NT2/D1 (cell line): Measurements from ENCODE around the gene OXCT2.

Experiments used
- DNase-seq: peaks from one replicate; pipeline ENCODE4 v3.0.0-alpha.2; 2011; ENCODE audit warnings: low read depth, low spot score
- H3K27me3 ChIP-seq: 2 replicates; pipeline ENCODE4 v1.6.0; 2011; ENCODE audit warnings: mild to moderate bottlenecking; ENCODE audit not compliant: insufficient read length, insufficient read depth
- H3K36me3 ChIP-seq: 2 replicates; pipeline ENCODE4 v1.6.1; 2011; ENCODE audit warnings: mild to moderate bottlenecking, low read length, mixed read lengths; ENCODE audit not compliant: insufficient read depth, insufficient read length
- H3K4me1 ChIP-seq: 2 replicates; pipeline ENCODE4 v1.5.1; 2011; ENCODE audit not compliant: insufficient read depth, insufficient read length
- H3K4me3 ChIP-seq: 2 replicates; pipeline ENCODE4 v1.5.1; 2011; ENCODE audit warnings: low read depth; ENCODE audit not compliant: insufficient read length
- H3K9ac ChIP-seq: 2 replicates; pipeline ENCODE4 v1.6.0; 2011; ENCODE audit warnings: low read depth; ENCODE audit not compliant: insufficient read length
- H3K9me3 ChIP-seq: 2 replicates; pipeline ENCODE4 v1.5.1; 2011; ENCODE audit warnings: mild to moderate bottlenecking, low read length; ENCODE audit not compliant: insufficient read depth
- SUZ12 ChIP-seq: IDR thresholded peaks from 2 replicates; pipeline ENCODE4 v1.6.1; 2011; ENCODE audit not compliant: insufficient read length, insufficient read depth; ENCODE audit errors: extremely low read depth
- YY1 ChIP-seq: IDR thresholded peaks from 2 replicates; pipeline ENCODE4 v1.6.1; 2011; ENCODE audit not compliant: insufficient read length, insufficient read depth
- ZNF274 ChIP-seq: IDR thresholded peaks from 2 replicates; pipeline ENCODE4 v1.6.1; 2011; ENCODE audit warnings: mild to moderate bottlenecking, low read depth, low read length

Gene OXCT2

GRCh38 chr1:39729842-39730241 is 41.3 kb downstream of the OXCT2 start:
- peaks cover 99% of the 10 kb centered on the region for H3K27me3 ChIP-seq
- no peak overlapping the region for H3K9ac ChIP-seq
- TF ChIP-seq ZNF274 (no peak), YY1 (no peak), SUZ12 (no peak)
- peaks cover 3% of the 10 kb centered on the region for H3K4me1 ChIP-seq
- H3K9me3 ChIP-seq = no peaks in the 10 kb centered on the region
- DNase-seq = no peak
- no peak overlapping the region for H3K4me3 ChIP-seq
- no peaks in the 10 kb centered on the region for H3K36me3 ChIP-seq

- Histone ChIP-seq H3K4me3 (no peak overlapping the region), H3K27me3 (peaks cover 99% of the 10 kb centered on the region), H3K9ac (no peak overlapping the region), H3K4me1 (peaks cover 3% of the 10 kb centered on the region), H3K9me3 (no peaks in the 10 kb centered on the region), H3K36me3 (no peaks in the 10 kb centered on the region)
- no peak for TF ChIP-seq SUZ12
- no peak for TF ChIP-seq ZNF274
- TF ChIP-seq YY1 = no peak
- no peak for DNase-seq
These were observed 42.1 kb downstream of the OXCT2 start for GRCh38 chr1:39729030-39729429.

- DNase-seq = no peak
- Histone ChIP-seq H3K4me3 (no peak overlapping the region), H3K36me3 (no peaks in the 10 kb centered on the region), H3K9ac (no peak overlapping the region), H3K4me1 (peaks cover 3% of the 10 kb centered on the region), H3K9me3 (no peaks in the 10 kb centered on the region), H3K27me3 (peaks cover 99% of the 10 kb centered on the region)
- TF ChIP-seq SUZ12 (peak; percentile 19), ZNF274 (no peak)
These were observed 43.2 kb downstream of the OXCT2 start for GRCh38 chr1:39727932-39728317.

- no peak for DNase-seq
- no peaks in the 10 kb centered on the region for H3K36me3 ChIP-seq
- TF ChIP-seq YY1 (no peak), ZNF274 (no peak), SUZ12 (no peak)
- H3K9ac ChIP-seq = no peak overlapping the region
- H3K4me1 ChIP-seq = peaks cover 3% of the 10 kb centered on the region
- H3K27me3 ChIP-seq = peaks cover 98% of the 10 kb centered on the region
- H3K9me3 ChIP-seq = no peaks in the 10 kb centered on the region
- H3K4me3 ChIP-seq = no peak overlapping the region
These were observed 43.8 kb downstream of the OXCT2 start for GRCh38 chr1:39727221-39727931.

GRCh38 chr1:39726600-39726999 is 44.5 kb downstream of the OXCT2 start:
- DNase-seq = no peak
- Histone ChIP-seq H3K9ac (no peak overlapping the region), H3K9me3 (no peaks in the 10 kb centered on the region), H3K4me1 (peaks cover 3% of the 10 kb centered on the region), H3K27me3 (peaks cover 99% of the 10 kb centered on the region), H3K36me3 (no peaks in the 10 kb centered on the region), H3K4me3 (no peak overlapping the region)
- TF ChIP-seq ZNF274 (no peak), YY1 (no peak), SUZ12 (no peak)

- Histone ChIP-seq H3K9ac (no peak overlapping the region), H3K4me1 (no peaks in the 10 kb centered on the region), H3K27me3 (peaks cover 99% of the 10 kb centered on the region), H3K9me3 (no peaks in the 10 kb centered on the region), H3K4me3 (no peak overlapping the region), H3K36me3 (no peaks in the 10 kb centered on the region)
- DNase-seq = no peak
- no peak for TF ChIP-seq SUZ12
- TF ChIP-seq YY1 = no peak
These were observed 48.7 kb downstream of the OXCT2 start for GRCh38 chr1:39722495-39722894.

GRCh38 chr1:39721664-39722063 is 49.5 kb downstream of the OXCT2 start:
- no peak overlapping the region for H3K9ac ChIP-seq
- TF ChIP-seq ZNF274 (no peak), SUZ12 (no peak), YY1 (no peak)

More at GRCh38 chr1:39721664-39722063, 49.5 kb downstream of the OXCT2 start:
- Histone ChIP-seq H3K9me3 (no peaks in the 10 kb centered on the region), H3K36me3 (no peaks in the 10 kb centered on the region), H3K4me1 (no peaks in the 10 kb centered on the region), H3K27me3 (peaks cover 99% of the 10 kb centered on the region), H3K4me3 (no peak overlapping the region)
- DNase-seq = no peak
